HCT116 (cell line): ENCODE results near the gene SNW1. TPM values are rescaled to one million over a fixed set of nuclear protein-coding genes. Genes with fewer than 3 reads are reported as not detected.

Experiments used
- ATAC-seq: fragments of 200-7000 bp; cut with Tn5 transposase; 2 replicates; pipeline ENCODE4 v1.9.1; 2020; ENCODE audit warnings: mild to moderate bottlenecking, moderate library complexity
- BruUV-seq: library from RNA; stranded (reverse); fragments of 400-500 nt; replicated peaks from 2 replicates; lab custom pipeline; 2021; lab: Mats Ljungman, UMichigan
- CTCF ChIA-PET: fragments of 300-600 bp; sonication (Branson Sonifier 250); formaldehyde crosslinking; loops from one replicate; lab custom pipeline; 2021; ENCODE audit warnings: antibody characterized with exemption; lab: Charles Lee
- POLR2A ChIA-PET: fragments of 300-600, 350-600 bp; sonication (Branson Sonifier 250); formaldehyde crosslinking; loops from one replicate; lab custom pipeline; 2021; ENCODE audit warnings: antibody characterized with exemption; lab: Charles Lee
- RAD21 ChIA-PET, 2 experiments: fragments of 300-600 bp; sonication (Branson Sonifier 250); formaldehyde crosslinking; loops; one replicate each; lab custom pipeline; 2023; ENCODE audit warnings: low total read pairs in 2 of 2; ENCODE audit not compliant: uncharacterized antibody in 2 of 2, unreplicated experiment in 2 of 2, low non-redundant PET in 1 of 2; lab: Charles Lee
- DNase-seq: peaks from one replicate; pipeline ENCODE4 v3.0.0-alpha.2; 2010; ENCODE audit warnings: low read depth, low spot score
- H2AFZ ChIP-seq: fragments of 200-600 bp; shearing (Covaris generic), sonication (generic); 2 replicates; pipeline ENCODE4 v1.6.1; 2017; ENCODE audit warnings: low read depth, mixed run types, mixed read lengths, antibody characterized with exemption, low read length; ENCODE audit not compliant: poor library complexity, severe bottlenecking
- H3K27ac ChIP-seq: 2 replicates; pipeline ENCODE4 v1.5.1; 2012; ENCODE audit warnings: low read depth, low read length
- H3K27me3 ChIP-seq: fragments of 200-600 bp; sonication (generic); 2 replicates; pipeline ENCODE4 v1.6.1; 2016; ENCODE audit warnings: mixed run types, low read length, mixed read lengths; ENCODE audit not compliant: insufficient read depth
- H3K36me3 ChIP-seq, 2 experiments: fragments of 200-500 bp in 1 of 2; fragments of 200-600 bp in 1 of 2; sonication (Bioruptor generic) in 1 of 2; sonication (generic) in 1 of 2; 2 replicates each; pipeline versions ENCODE4 v1.5.1 to v1.6.1; 2014 to 2016; ENCODE audit warnings: low read length in 2 of 2, inconsistent platforms in 1 of 2, mixed read lengths in 1 of 2, mixed run types in 1 of 2; ENCODE audit not compliant: insufficient read depth in 2 of 2, control insufficient read depth in 1 of 2
- H3K4me1 ChIP-seq, 2 experiments: fragments of 200-600 bp in 1 of 2; sonication (generic) in 1 of 2; 2 replicates each; pipeline versions ENCODE4 v1.5.1 to v1.6.1; 2012 to 2017; ENCODE audit warnings: low read length in 2 of 2, inconsistent platforms in 1 of 2, mild to moderate bottlenecking in 1 of 2, mixed read lengths in 1 of 2, mixed run types in 1 of 2, moderate library complexity in 1 of 2; ENCODE audit not compliant: insufficient read depth in 2 of 2, control insufficient read depth in 1 of 2
- H3K4me2 ChIP-seq: fragments of 200-600 bp; sonication (generic); 2 replicates; pipeline ENCODE4 v1.6.1; 2017; ENCODE audit warnings: mixed run types, low read length, mixed read lengths
- H3K4me3 ChIP-seq, 2 experiments: fragments of 200-600 bp in 1 of 2; sonication (generic) in 1 of 2; replicated peaks in 1 of 2; 2 replicates each; pipeline ENCODE4 v1.5.1; 2011 to 2016; ENCODE audit warnings: low read length in 2 of 2, control low read depth in 1 of 2, low read depth in 1 of 2, mild to moderate bottlenecking in 1 of 2, mixed read lengths in 1 of 2, mixed run types in 1 of 2
- H3K79me2 ChIP-seq: fragments of 200-600 bp; sonication (generic); 2 replicates; pipeline ENCODE4 v1.6.1; 2017; ENCODE audit warnings: mild to moderate bottlenecking, mixed run types, low read length, moderate library complexity, mixed read lengths; ENCODE audit not compliant: insufficient read depth
- H3K9ac ChIP-seq: fragments of 200-600 bp; sonication (generic); 2 replicates; pipeline ENCODE4 v1.6.1; 2016; ENCODE audit warnings: low read length, mixed read lengths
- H3K9me2 ChIP-seq: fragments of 200-600 bp; sonication (generic), shearing (Covaris generic); 2 replicates; pipeline ENCODE4 v1.6.1; 2017; ENCODE audit warnings: mixed run types, mild to moderate bottlenecking, moderate library complexity; ENCODE audit not compliant: insufficient read depth
- H3K9me3 ChIP-seq, 2 experiments: fragments of 200-500 bp in 1 of 2; fragments of 200-600 bp in 1 of 2; sonication (Bioruptor generic) in 1 of 2; sonication (generic) in 1 of 2; 2 replicates each; pipeline ENCODE4 v1.6.1; 2014 to 2017; ENCODE audit warnings: low read length in 2 of 2, mixed read lengths in 2 of 2, inconsistent platforms in 1 of 2, low read depth in 1 of 2, mild to moderate bottlenecking in 1 of 2, mixed run types in 1 of 2, moderate library complexity in 1 of 2; ENCODE audit not compliant: control insufficient read depth in 1 of 2, insufficient read depth in 1 of 2
- H4K20me1 ChIP-seq: fragments of 200-600 bp; sonication (generic), shearing (Covaris generic); 2 replicates; pipeline ENCODE4 v1.6.1; 2017; ENCODE audit warnings: mixed run types, mild to moderate bottlenecking, moderate library complexity; ENCODE audit not compliant: insufficient read depth
- CBX3 ChIP-seq: IDR thresholded peaks from 2 replicates; pipeline ENCODE4 v1.6.1; 2012; ENCODE audit warnings: low read depth
- CEBPB ChIP-seq: IDR thresholded peaks from 2 replicates; pipeline ENCODE4 v1.6.1; 2012; ENCODE audit warnings: low read depth
- EGR1 ChIP-seq: IDR thresholded peaks from 2 replicates; pipeline ENCODE4 v1.6.1; 2012; ENCODE audit warnings: low read depth
- ELF1 ChIP-seq: IDR thresholded peaks from 2 replicates; pipeline ENCODE4 v1.6.1; 2012; ENCODE audit warnings: low read depth, borderline replicate concordance
- EZH2 ChIP-seq: fragments of 200-600 bp; sonication (generic); IDR thresholded peaks from 2 replicates; pipeline ENCODE4 v1.6.1; 2017; ENCODE audit warnings: antibody characterized with exemption, mixed run types
- EZH2phosphoT487 ChIP-seq: fragments of 200-600 bp; IDR thresholded peaks from 2 replicates; pipeline ENCODE4 v1.6.1; 2018; ENCODE audit warnings: antibody characterized with exemption, borderline replicate concordance
- RAD21 ChIP-seq: IDR thresholded peaks from 2 replicates; pipeline ENCODE4 v1.6.1; 2012; ENCODE audit warnings: low read depth, mild to moderate bottlenecking
- SP1 ChIP-seq: IDR thresholded peaks from 2 replicates; pipeline ENCODE4 v1.6.1; 2012; ENCODE audit warnings: low read depth
- SRF ChIP-seq: IDR thresholded peaks from 2 replicates; pipeline ENCODE4 v1.6.1; 2012; ENCODE audit warnings: low read depth
- YY1 ChIP-seq: IDR thresholded peaks from 2 replicates; pipeline ENCODE4 v1.6.1; 2011; ENCODE audit warnings: low read length, low read depth, moderate library complexity, mild to moderate bottlenecking; ENCODE audit not compliant: insufficient replicate concordance; ENCODE audit errors: extremely low read depth
- ZNF274 ChIP-seq: fragments of 200-500 bp; sonication (Bioruptor generic); IDR thresholded peaks from 2 replicates; pipeline ENCODE4 v1.6.1; 2014; ENCODE audit warnings: mild to moderate bottlenecking, low read depth, low read length, inconsistent platforms
- intact Hi-C: fragments of 100-400 bp; cut with micrococcal nuclease; formaldehyde crosslinking; loops from 2 replicates; pipeline ENCODE4 v1.10.0; 2022
- total RNA-seq: library from RNA; stranded (reverse); gene quantifications from one replicate; pipeline ENCODE4 v1.2.1, GENCODE V29; 2021; ENCODE audit not compliant: unreplicated experiment
- TF ChIP-seq, protein P1 (sequence below): IDR thresholded peaks from 2 replicates; pipeline ENCODE4 v1.6.1; 2012

SNW1 gene
- total RNA-seq, 1 experiment from 2014 or later = 102 TPM

- Histone ChIP-seq H3K79me2 (peaks cover 19% of the 10 kb centered on the region; the same call in 1 of the 2 replicates), H3K9me2 (no peaks in the 10 kb centered on the region)
- DNase-seq = no peak
- TF ChIP-seq CBX3 (no peak), CEBPB (no peak), ZNF274 (no peak)
- TF ChIP-seq, all 23 proteins: peak for 0
- no peak for ATAC-seq
- no peak overlapping the region for H2AFZ ChIP-seq
- BruUV-seq = no TSS peak
- CTCF ChIA-PET = no interaction called here
- H3K9me3 ChIP-seq = no peaks in the 10 kb centered on the region
- intact Hi-C loops = no loop called here
- H3K4me2 ChIP-seq = no peak overlapping the region
- H3K27ac ChIP-seq = no peak overlapping the region
- no peaks in the 10 kb centered on the region for H3K4me1 ChIP-seq
- no peaks in the 10 kb centered on the region for H4K20me1 ChIP-seq
- RAD21 ChIA-PET = no interaction called here
- peaks cover 13 to 14% of the 10 kb centered on the region in 2 experiments for H3K36me3 ChIP-seq
- H3K27me3 ChIP-seq = no peaks in the 10 kb centered on the region
- no peak overlapping the region for H3K4me3 ChIP-seq
- H3K9ac ChIP-seq = no peak overlapping the region
- POLR2A ChIA-PET = no interaction called here
Observed at GRCh38 chr14:77691259-77691658, 69.7 kb downstream of the SNW1 start.

DNA sequence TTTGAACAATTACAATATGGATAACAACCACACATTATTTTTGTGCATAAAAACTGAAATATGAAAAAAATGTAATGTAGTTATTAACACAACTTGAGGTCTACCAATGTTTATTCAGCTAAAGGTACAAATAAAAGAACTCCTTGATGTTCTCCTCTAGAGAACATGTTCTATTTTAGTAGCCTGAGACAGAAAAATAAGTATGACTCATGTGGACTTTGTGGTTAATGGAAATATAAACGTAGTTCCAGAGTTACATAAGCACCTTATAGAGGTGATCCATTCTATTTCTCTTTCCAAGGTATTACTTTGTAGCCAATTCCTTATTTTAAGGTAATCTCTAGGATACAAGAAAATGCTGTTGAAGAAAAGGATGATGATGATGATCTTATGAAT lies 78.8 kb downstream of the SNW1 start:
- no peak overlapping the region for H3K4me3 ChIP-seq
- DNase-seq (no peak), ATAC-seq (no peak)
- BruUV-seq = no TSS peak
- ChIA-PET CTCF (no interaction called here), RAD21 (no interaction called here), POLR2A (no interaction called here)
- no peak overlapping the region for H3K27ac ChIP-seq
- intact Hi-C loops = no loop called here
- H3K9ac ChIP-seq = no peak overlapping the region
- H3K27me3 ChIP-seq = no peaks in the 10 kb centered on the region
- H3K9me2 ChIP-seq = no peaks in the 10 kb centered on the region
- H4K20me1 ChIP-seq = no peaks in the 10 kb centered on the region
- H3K36me3 ChIP-seq = peaks cover 5% of the 10 kb centered on the region in 2 experiments; a peak in 1 of 4 replicates
- H3K79me2 ChIP-seq = no peaks in the 10 kb centered on the region
- no peaks in the 10 kb centered on the region for H3K9me3 ChIP-seq
- H3K4me1 ChIP-seq = peaks cover 4% of the 10 kb centered on the region in 2 experiments; a peak in 3 of 4 replicates
- no peak overlapping the region for H2AFZ ChIP-seq
- no peak overlapping the region; the same call in 1 of the 2 replicates for H3K4me2 ChIP-seq
- TF ChIP-seq RAD21 (no peak), SRF (no peak), EGR1 (no peak), SP1 (no peak), YY1 (no peak), ELF1 (no peak), EZH2phosphoT487 (no peak), EZH2 (no peak)
- TF ChIP-seq, protein P1, sequence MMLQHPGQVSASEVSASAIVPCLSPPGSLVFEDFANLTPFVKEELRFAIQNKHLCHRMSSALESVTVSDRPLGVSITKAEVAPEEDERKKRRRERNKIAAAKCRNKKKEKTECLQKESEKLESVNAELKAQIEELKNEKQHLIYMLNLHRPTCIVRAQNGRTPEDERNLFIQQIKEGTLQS = no peak
